ENCODE results near the gene CDH15.

The CDH15 gene

GRCh38 chr16:89140981-89141883 lies 30.3 kb upstream of the CDH15 start:
- DNase-seq = no peak

GRCh38 chr16:89141884-89142267 lies 29.7 kb upstream of the CDH15 start:
- no peak for DNase-seq

GRCh38 chr16:89142474-89143195 lies 28.9 kb upstream of the CDH15 start:
- DNase-seq = no peak

- DNase-seq = no peak
Observed at GRCh38 chr16:89143201-89143741, 28.3 kb upstream of the CDH15 start.

- DNase-seq = no peak
Observed at GRCh38 chr16:89143911-89144675, 27.5 kb upstream of the CDH15 start.

- DNase-seq = no peak
Observed at GRCh38 chr16:89144681-89145080, 26.9 kb upstream of the CDH15 start.

- no peak for DNase-seq
Observed at GRCh38 chr16:89145406-89146161, 26.0 kb upstream of the CDH15 start.

- DNase-seq = no peak
Observed at GRCh38 chr16:89146211-89147005, 25.1 kb upstream of the CDH15 start.

- no peak for DNase-seq
Observed at GRCh38 chr16:89147085-89147817, 24.3 kb upstream of the CDH15 start.

- DNase-seq = no peak
Observed at GRCh38 chr16:89149386-89149785, 22.2 kb upstream of the CDH15 start.

- no peak for DNase-seq
Observed at GRCh38 chr16:89150090-89150835, 21.3 kb upstream of the CDH15 start.

GRCh38 chr16:89150981-89151380 lies 20.6 kb upstream of the CDH15 start:
- no peak for DNase-seq

- DNase-seq = peak; percentile 55
Observed at GRCh38 chr16:89152831-89153700, 18.5 kb upstream of the CDH15 start.

GRCh38 chr16:89153848-89154271 lies 17.7 kb upstream of the CDH15 start:
- DNase-seq = no peak

GRCh38 chr16:89154390-89155183 lies 17.0 kb upstream of the CDH15 start:
- no peak for DNase-seq

- DNase-seq = no peak
Observed at GRCh38 chr16:89155184-89155679, 16.3 kb upstream of the CDH15 start.

GRCh38 chr16:89155851-89156739 lies 15.5 kb upstream of the CDH15 start:
- DNase-seq = peak; percentile 51
